ENCODE results near the gene SHC2.

SHC2 gene

GRCh38 chr19:495402-496111 is 34.7 kb upstream of the SHC2 start (continued):
- 0 out of 2 replicates have a peak, but pooled peaks have one; percentile 14 for TF ChIP-seq GLI4 (tag by site-specific recombination; IDR thresholded peaks at IDR 0.05)
- no peak for TF ChIP-seq ZNF211 (tag by site-specific recombination; IDR thresholded peaks at IDR 0.05; ENCODE audit: low read depth)
- no peak for TF ChIP-seq ZNF341 (tag by site-specific recombination; IDR thresholded peaks at IDR 0.05; ENCODE audit: low read depth)
- TF ChIP-seq ZNF202 (tag by site-specific recombination; IDR thresholded peaks at IDR 0.05; ENCODE audit: borderline replicate concordance) = no peak
- TF ChIP-seq ZNF112 (tag by site-specific recombination; IDR thresholded peaks at IDR 0.05) = no peak
- no peak for TF ChIP-seq SCRT1 (tag by site-specific recombination; IDR thresholded peaks at IDR 0.05; ENCODE audit: borderline replicate concordance)
- TF ChIP-seq ZNF488 (tag by site-specific recombination; IDR thresholded peaks at IDR 0.05) = no peak
- no peak for TF ChIP-seq ZXDB (tag by site-specific recombination; IDR thresholded peaks at IDR 0.05)
- no peak for TF ChIP-seq ZNF274 (IDR thresholded peaks at IDR 0.05; ENCODE audit: low read length)
- TF ChIP-seq ZNF274 (tag by site-specific recombination; IDR thresholded peaks at IDR 0.05; ENCODE audit: borderline replicate concordance) = no peak
- TF ChIP-seq ZNF350 (tag by site-specific recombination; IDR thresholded peaks at IDR 0.05) = no peak
- peak; percentile 79 for TF ChIP-seq PATZ1 (tag by site-specific recombination; IDR thresholded peaks at IDR 0.05)
- no peak for TF ChIP-seq GFI1B (tag by site-specific recombination; IDR thresholded peaks at IDR 0.05)
- no peak for TF ChIP-seq ZNF837 (tag by site-specific recombination; IDR thresholded peaks at IDR 0.05)
- no peak for TF ChIP-seq ZNF776 (tag by site-specific recombination; IDR thresholded peaks at IDR 0.05; ENCODE audit: borderline replicate concordance)
- TF ChIP-seq ZNF629 (tag by site-specific recombination; IDR thresholded peaks at IDR 0.05) = peak; percentile 44
- no peak for TF ChIP-seq ZNF133 (tag by site-specific recombination; IDR thresholded peaks at IDR 0.05)
- TF ChIP-seq ZNF791 (tag by site-specific recombination; IDR thresholded peaks at IDR 0.05) = no peak
- no peak for TF ChIP-seq REST (tag by site-specific recombination; IDR thresholded peaks at IDR 0.05)
- TF ChIP-seq TSHZ1 (tag by site-specific recombination; IDR thresholded peaks at IDR 0.05; ENCODE audit: borderline replicate concordance) = no peak
- TF ChIP-seq ZNF394 (tag by site-specific recombination; IDR thresholded peaks at IDR 0.05; ENCODE audit: borderline replicate concordance) = no peak
- no peak for TF ChIP-seq ZNF513 (tag by site-specific recombination; IDR thresholded peaks at IDR 0.05)
- TF ChIP-seq ZNF404 (tag by site-specific recombination; IDR thresholded peaks at IDR 0.05) = no peak
- no peak for TF ChIP-seq ZNF223 (tag by site-specific recombination; IDR thresholded peaks at IDR 0.05)
- TF ChIP-seq BCL11A (tag by site-specific recombination; IDR thresholded peaks at IDR 0.05; ENCODE audit: low read depth) = no peak
- TF ChIP-seq ZIC2 (tag by site-specific recombination; IDR thresholded peaks at IDR 0.05) = no peak
- TF ChIP-seq GLIS2 (tag by site-specific recombination; IDR thresholded peaks at IDR 0.05) = peak; percentile 66; the same call in 1 of the 2 replicates
- no peak for TF ChIP-seq ZNF548 (tag by site-specific recombination; IDR thresholded peaks at IDR 0.05)
- TF ChIP-seq ZBTB17 (tag by site-specific recombination; IDR thresholded peaks at IDR 0.05) = peak; percentile 92

Data from HEK293 (cell line).